ENCODE data around the gene CAMK2D.

CAMK2D gene

GRCh38 chr4:113564493-113564892 is 197.0 kb downstream of the CAMK2D start:
- no peak for DNase-seq (ENCODE audit: low read depth)

- no peak for DNase-seq (ENCODE audit: low read depth)
These were observed 197.7 kb downstream of the CAMK2D start for GRCh38 chr4:113563691-113564378.

GRCh38 chr4:113561758-113562157 is 199.8 kb downstream of the CAMK2D start:
- DNase-seq (ENCODE audit: low read depth) = no peak

- no peak for DNase-seq (ENCODE audit: low read depth)
These were observed 200.4 kb downstream of the CAMK2D start for GRCh38 chr4:113561092-113561491.

GRCh38 chr4:113560579-113560978 is 201.0 kb downstream of the CAMK2D start:
- no peak for DNase-seq (ENCODE audit: low read depth)

- no peak for DNase-seq (ENCODE audit: low read depth)
These were observed 201.6 kb downstream of the CAMK2D start for GRCh38 chr4:113559947-113560346.

GRCh38 chr4:113556382-113557134 is 205.0 kb downstream of the CAMK2D start:
- no peak for DNase-seq (ENCODE audit: low read depth)

GRCh38 chr4:113555868-113556267 is 205.7 kb downstream of the CAMK2D start:
- no peak for DNase-seq (ENCODE audit: low read depth)

GRCh38 chr4:113553082-113553481 is 208.5 kb downstream of the CAMK2D start:
- DNase-seq (ENCODE audit: low read depth) = no peak

GRCh38 chr4:113550510-113550909 is 211.0 kb downstream of the CAMK2D start:
- DNase-seq (ENCODE audit: low read depth) = no peak

GRCh38 chr4:113548303-113548702 is 213.2 kb downstream of the CAMK2D start:
- DNase-seq (ENCODE audit: low read depth) = no peak

- peak; percentile 78 for DNase-seq (ENCODE audit: low read depth)
These were observed 214.0 kb downstream of the CAMK2D start for GRCh38 chr4:113547487-113548042.

GRCh38 chr4:113541933-113542332 is 219.6 kb downstream of the CAMK2D start:
- no peak for DNase-seq (ENCODE audit: low read depth)

GRCh38 chr4:113540859-113541258 is 220.7 kb downstream of the CAMK2D start:
- no peak for DNase-seq (ENCODE audit: low read depth)

- DNase-seq (ENCODE audit: low read depth) = no peak
These were observed 222.1 kb downstream of the CAMK2D start for GRCh38 chr4:113539408-113539807.

- no peak for DNase-seq (ENCODE audit: low read depth)
These were observed 223.9 kb downstream of the CAMK2D start for GRCh38 chr4:113537628-113538027.

GRCh38 chr4:113537203-113537602 is 224.3 kb downstream of the CAMK2D start:
- no peak for DNase-seq (ENCODE audit: low read depth)

GRCh38 chr4:113534711-113535110 is 226.8 kb downstream of the CAMK2D start:
- DNase-seq (ENCODE audit: low read depth) = no peak

GRCh38 chr4:113531572-113531971 is 230.0 kb downstream of the CAMK2D start:
- DNase-seq (ENCODE audit: low read depth) = no peak

- DNase-seq (ENCODE audit: low read depth) = no peak
These were observed 233.1 kb downstream of the CAMK2D start for GRCh38 chr4:113528395-113528794.

- DNase-seq (ENCODE audit: low read depth) = no peak
These were observed 236.0 kb downstream of the CAMK2D start for GRCh38 chr4:113525521-113525920.

- DNase-seq (ENCODE audit: low read depth) = no peak
These were observed 236.9 kb downstream of the CAMK2D start for GRCh38 chr4:113524505-113525186.

- DNase-seq (ENCODE audit: low read depth) = no peak
These were observed 237.4 kb downstream of the CAMK2D start for GRCh38 chr4:113524096-113524495.
